GM13977 (cell line): Measurements from ENCODE around the gene RAB31.

Source experiments
- DNase-seq: peaks from one replicate; pipeline ENCODE4 v3.0.0; 2012; ENCODE audit warnings: low spot score
- CTCF ChIP-seq: IDR thresholded peaks from 2 replicates; pipeline ENCODE4 v1.5.1; 2012; ENCODE audit warnings: mild to moderate bottlenecking, control low read depth; ENCODE audit not compliant: insufficient read depth; ENCODE audit errors: extremely low read depth, missing control alignments
- in situ Hi-C: fragments of 300-500 bp; cut with MboI; formaldehyde crosslinking; loops from one replicate; pipeline ENCODE4 v1.12.0; 2022; ENCODE audit warnings: low sequenced_read_pairs, low pct_unique_long_range_greater_than_20kb, mixed read lengths, inconsistent platforms; ENCODE audit not compliant: unreplicated experiment

Gene RAB31

DNA sequence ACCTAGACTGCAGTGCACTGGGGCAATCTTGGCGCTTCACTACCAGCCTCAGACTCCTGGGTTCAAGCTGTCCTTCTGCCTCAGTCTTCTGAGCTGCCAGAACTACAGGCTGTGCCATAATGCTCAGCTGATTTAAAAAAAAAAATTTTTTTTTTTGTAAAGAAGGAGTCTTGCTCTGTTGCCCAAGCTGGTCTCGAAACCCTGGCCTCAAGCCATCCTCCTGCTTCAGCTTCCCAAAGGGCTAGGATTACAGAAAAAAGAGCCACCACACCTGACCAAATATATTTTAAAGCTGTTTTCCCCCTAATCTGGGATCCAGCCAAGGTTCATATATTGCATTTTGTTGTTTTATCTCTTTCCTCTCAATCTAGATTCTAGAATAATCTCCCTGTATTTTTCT is 82.2 kb downstream of the RAB31 start:
- DNase-seq = no peak
- in situ Hi-C loops = no loop called here
- no peak for TF ChIP-seq CTCF

DNA sequence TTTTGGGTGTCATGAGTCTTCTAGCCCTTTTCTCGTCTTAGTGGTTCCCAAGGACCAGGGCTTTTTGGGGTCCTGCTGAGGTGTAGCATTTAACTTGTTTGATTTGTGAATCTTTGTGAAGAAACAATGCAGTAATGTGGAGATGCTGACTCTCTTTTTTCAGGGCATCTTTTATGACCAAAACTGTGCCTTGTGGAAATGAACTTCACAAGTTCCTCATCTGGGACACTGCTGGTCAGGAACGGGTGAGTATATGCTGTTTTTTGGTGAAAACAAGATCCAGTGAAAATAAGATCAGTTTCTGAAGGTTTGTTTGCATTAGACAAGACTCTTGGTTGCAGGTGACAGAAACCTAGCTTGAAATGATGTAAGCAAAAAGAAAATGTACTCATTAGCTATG is 83.9 kb downstream of the RAB31 start:
- in situ Hi-C loops = no loop called here
- TF ChIP-seq CTCF = no peak
- no peak for DNase-seq

- DNase-seq = peak; percentile 26
- in situ Hi-C loops = no loop called here
- peak; percentile 54 for TF ChIP-seq CTCF
Observed at GRCh38 chr18:9792565-9793245, 84.6 kb downstream of the RAB31 start.

DNA sequence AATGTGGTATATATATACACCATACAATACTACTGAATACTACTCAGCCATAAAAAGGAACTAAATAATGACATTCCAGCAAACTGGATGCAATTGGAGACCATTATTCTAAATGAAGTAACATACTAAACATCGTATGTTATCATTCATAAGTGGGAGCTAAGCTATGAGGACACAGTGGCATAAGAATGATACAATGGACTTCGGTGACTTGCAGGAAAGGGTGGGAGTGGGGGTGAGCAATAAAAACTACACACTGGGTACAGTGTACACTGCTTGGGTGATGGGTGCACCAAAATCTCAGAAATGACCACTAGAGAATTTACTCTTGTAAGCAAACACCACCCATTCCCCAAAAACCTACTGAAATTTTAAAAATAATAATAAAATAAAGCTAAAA is 87.9 kb downstream of the RAB31 start:
- DNase-seq = no peak
- TF ChIP-seq CTCF = no peak
- in situ Hi-C loops = no loop called here

DNA sequence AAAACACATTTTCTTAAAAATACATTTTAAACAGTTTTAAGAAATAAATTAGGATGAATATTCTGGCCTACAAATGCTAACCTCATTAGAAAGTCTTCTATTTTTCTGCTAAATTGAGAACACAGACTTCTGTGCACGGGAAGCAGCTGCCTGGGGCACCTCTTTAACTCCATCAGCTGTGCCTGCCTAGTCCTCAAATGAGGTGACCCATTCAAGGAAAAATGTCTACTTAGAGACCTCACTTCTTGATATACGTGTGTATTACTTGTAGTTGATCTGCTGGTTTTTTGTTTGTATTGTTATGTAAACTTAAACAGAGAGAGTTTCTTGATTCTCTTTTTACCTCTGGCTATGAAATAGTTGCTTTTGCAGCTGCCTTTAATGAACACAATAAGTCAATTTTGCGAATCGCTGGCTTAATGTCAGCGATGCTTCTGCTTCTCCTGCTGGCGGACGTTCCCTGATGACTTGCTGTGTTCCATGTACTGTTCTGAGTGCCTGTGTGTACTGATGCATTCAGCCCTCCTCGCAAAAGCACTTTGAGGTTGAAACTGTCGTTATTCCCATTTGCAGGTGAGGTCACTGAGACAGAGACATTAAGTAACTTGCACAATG is 88.9 kb downstream of the RAB31 start:
- in situ Hi-C loops = no loop called here
- DNase-seq = no peak
- no peak for TF ChIP-seq CTCF

- DNase-seq = no peak
- in situ Hi-C loops = no loop called here
- no peak for TF ChIP-seq CTCF
Observed at GRCh38 chr18:9802175-9803062, 94.3 kb downstream of the RAB31 start.
